ENCODE measurements around the gene PATE3.

The PATE3 gene

DNA sequence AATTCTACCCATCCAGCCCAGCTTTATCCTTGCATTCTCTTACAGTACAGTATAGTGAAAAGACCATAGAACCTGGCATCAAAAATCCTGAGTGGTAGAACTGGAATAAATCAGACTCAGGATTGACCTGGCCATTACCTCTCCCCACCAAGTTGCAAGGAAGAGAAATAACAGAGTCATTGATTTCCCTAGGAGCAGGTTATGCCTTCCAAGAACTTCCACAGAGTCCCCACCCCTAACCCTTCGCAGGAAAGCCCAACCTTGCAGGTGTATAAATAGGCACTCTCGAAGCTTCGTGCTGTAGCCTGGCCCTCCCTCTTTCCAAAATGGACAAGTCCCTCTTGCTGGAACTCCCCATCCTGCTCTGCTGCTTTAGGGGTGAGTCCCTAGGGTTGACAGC is 41.9 kb upstream of the PATE3 start, which contains the start of gene PATE1:
PATE1 (plus strand) TSS at position 301 of the 400 bp plus-strand sequence; CDS start at position 327, 26 bp downstream.
- Histone ChIP-seq H3K4me1 (ENCODE audit: insufficient read depth, low read length, severe bottlenecking) (no peaks in the 10 kb centered on the region), H3K36me3 (ENCODE audit: insufficient read depth, low read length) (no peaks in the 10 kb centered on the region), H3K4me2 (ENCODE audit: low read length) (no peak within 1 kb of the TSS), H4K20me1 (ENCODE audit: insufficient read depth, low read length) (no peaks in the 10 kb centered on the region), H3K9me3 (ENCODE audit: low read length) (no peaks in the 10 kb centered on the region), H3K79me2 (ENCODE audit: insufficient read depth, low read length) (no peaks in the 10 kb centered on the region), H3K9me2 (ENCODE audit: low read depth, low read length) (no peaks in the 10 kb centered on the region), H3K9ac (ENCODE audit: low read length) (no peak within 1 kb of the TSS), H3K4me3 (ENCODE audit: low read depth, low read length, poor library complexity, severe bottlenecking) (no peak within 1 kb of the TSS), H3K27me3 (ENCODE audit: insufficient read depth, low read length) (no peaks in the 10 kb centered on the region), H2AFZ (ENCODE audit: low read length) (no peak within 1 kb of the TSS), H3K27ac (ENCODE audit: low read depth, low read length, poor library complexity, severe bottlenecking) (no peak within 1 kb of the TSS), H3F3A (ENCODE audit: insufficient read depth, low read length) (no peaks in the 10 kb centered on the region)
- TF ChIP-seq, protein P1, sequence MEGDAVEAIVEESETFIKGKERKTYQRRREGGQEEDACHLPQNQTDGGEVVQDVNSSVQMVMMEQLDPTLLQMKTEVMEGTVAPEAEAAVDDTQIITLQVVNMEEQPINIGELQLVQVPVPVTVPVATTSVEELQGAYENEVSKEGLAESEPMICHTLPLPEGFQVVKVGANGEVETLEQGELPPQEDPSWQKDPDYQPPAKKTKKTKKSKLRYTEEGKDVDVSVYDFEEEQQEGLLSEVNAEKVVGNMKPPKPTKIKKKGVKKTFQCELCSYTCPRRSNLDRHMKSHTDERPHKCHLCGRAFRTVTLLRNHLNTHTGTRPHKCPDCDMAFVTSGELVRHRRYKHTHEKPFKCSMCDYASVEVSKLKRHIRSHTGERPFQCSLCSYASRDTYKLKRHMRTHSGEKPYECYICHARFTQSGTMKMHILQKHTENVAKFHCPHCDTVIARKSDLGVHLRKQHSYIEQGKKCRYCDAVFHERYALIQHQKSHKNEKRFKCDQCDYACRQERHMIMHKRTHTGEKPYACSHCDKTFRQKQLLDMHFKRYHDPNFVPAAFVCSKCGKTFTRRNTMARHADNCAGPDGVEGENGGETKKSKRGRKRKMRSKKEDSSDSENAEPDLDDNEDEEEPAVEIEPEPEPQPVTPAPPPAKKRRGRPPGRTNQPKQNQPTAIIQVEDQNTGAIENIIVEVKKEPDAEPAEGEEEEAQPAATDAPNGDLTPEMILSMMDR (IDR thresholded peaks at IDR 0.05; ENCODE audit: low read length) = no peak
- TF ChIP-seq EZH2 (IDR thresholded peaks at IDR 0.05; ENCODE audit: borderline replicate concordance, low read length) = no peak

DNA sequence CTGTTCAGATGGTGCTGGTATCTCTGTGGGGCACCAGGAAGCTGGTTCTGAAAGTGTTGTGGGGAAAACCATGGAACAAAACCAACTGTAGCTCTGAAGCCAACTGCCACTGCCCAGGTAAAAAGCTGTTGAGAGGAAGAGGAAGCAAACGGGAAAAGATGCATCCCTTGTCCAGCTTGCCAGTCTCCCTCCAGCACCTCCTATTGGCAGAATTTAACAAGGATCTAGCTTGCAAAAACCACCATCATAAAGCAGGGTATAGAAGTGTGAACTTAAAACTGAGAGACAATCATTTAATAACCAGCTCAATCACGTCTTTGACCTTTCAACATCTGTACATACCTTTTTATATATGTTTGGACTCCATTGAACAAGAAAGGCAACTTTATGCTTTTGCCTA is 37.3 kb upstream of the PATE3 start:
- no peaks in the 10 kb centered on the region for H3K4me1 ChIP-seq (ENCODE audit: insufficient read depth, low read length, severe bottlenecking)
- TF ChIP-seq EZH2 (IDR thresholded peaks at IDR 0.05; ENCODE audit: borderline replicate concordance, low read length) = no peak
- TF ChIP-seq, protein P1 (IDR thresholded peaks at IDR 0.05; ENCODE audit: low read length) = no peak
- H3K36me3 ChIP-seq (ENCODE audit: insufficient read depth, low read length) = no peaks in the 10 kb centered on the region
- no peaks in the 10 kb centered on the region for H3K79me2 ChIP-seq (ENCODE audit: insufficient read depth, low read length)
- H3K4me3 ChIP-seq (ENCODE audit: low read depth, low read length, poor library complexity, severe bottlenecking) = no peak overlapping the region
- no peak overlapping the region for H3K27ac ChIP-seq (ENCODE audit: low read depth, low read length, poor library complexity, severe bottlenecking)
- no peaks in the 10 kb centered on the region for H3F3A ChIP-seq (ENCODE audit: insufficient read depth, low read length)
- H3K27me3 ChIP-seq (ENCODE audit: insufficient read depth, low read length) = no peaks in the 10 kb centered on the region
- no peaks in the 10 kb centered on the region for H4K20me1 ChIP-seq (ENCODE audit: insufficient read depth, low read length)
- no peak overlapping the region for H3K4me2 ChIP-seq (ENCODE audit: low read length)
- no peak overlapping the region for H3K9ac ChIP-seq (ENCODE audit: low read length)
- no peak overlapping the region for H2AFZ ChIP-seq (ENCODE audit: low read length)
- no peaks in the 10 kb centered on the region for H3K9me2 ChIP-seq (ENCODE audit: low read depth, low read length)
- H3K9me3 ChIP-seq (ENCODE audit: low read length) = no peaks in the 10 kb centered on the region

DNA sequence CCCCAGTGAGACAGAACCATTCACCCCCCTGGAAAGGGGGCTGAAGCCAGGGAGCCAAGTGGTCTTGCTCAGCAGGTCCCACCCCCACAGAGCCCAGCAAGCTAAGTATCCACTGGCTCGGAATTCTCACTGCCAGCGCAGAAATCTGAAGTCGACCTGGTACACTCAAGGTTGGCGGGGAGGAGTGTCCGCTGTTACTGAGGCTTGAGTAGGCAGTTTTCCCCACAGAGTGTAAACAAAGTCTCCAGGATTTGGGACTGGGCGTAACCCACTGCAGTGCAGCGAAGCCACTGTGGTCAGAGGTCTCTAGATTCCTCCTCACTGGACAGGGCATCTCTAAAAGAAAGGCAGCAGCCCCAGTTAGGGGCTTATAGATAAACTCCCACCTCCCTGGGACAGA is 31.9 kb upstream of the PATE3 start:
- Histone ChIP-seq H3K79me2 (ENCODE audit: insufficient read depth, low read length) (no peaks in the 10 kb centered on the region), H3K9ac (ENCODE audit: low read length) (no peak overlapping the region), H4K20me1 (ENCODE audit: insufficient read depth, low read length) (no peaks in the 10 kb centered on the region), H3K4me3 (ENCODE audit: low read depth, low read length, poor library complexity, severe bottlenecking) (no peak overlapping the region), H2AFZ (ENCODE audit: low read length) (no peak overlapping the region), H3K9me2 (ENCODE audit: low read depth, low read length) (no peaks in the 10 kb centered on the region), H3K27ac (ENCODE audit: low read depth, low read length, poor library complexity, severe bottlenecking) (no peak overlapping the region), H3K27me3 (ENCODE audit: insufficient read depth, low read length) (no peaks in the 10 kb centered on the region), H3K36me3 (ENCODE audit: insufficient read depth, low read length) (no peaks in the 10 kb centered on the region), H3K4me1 (ENCODE audit: insufficient read depth, low read length, severe bottlenecking) (no peaks in the 10 kb centered on the region), H3K4me2 (ENCODE audit: low read length) (no peak overlapping the region), H3K9me3 (ENCODE audit: low read length) (no peaks in the 10 kb centered on the region), H3F3A (ENCODE audit: insufficient read depth, low read length) (no peaks in the 10 kb centered on the region)
- no peak for TF ChIP-seq EZH2 (IDR thresholded peaks at IDR 0.05; ENCODE audit: borderline replicate concordance, low read length)
- TF ChIP-seq, protein P1 (IDR thresholded peaks at IDR 0.05; ENCODE audit: low read length) = no peak
